AG08395 (cell line): ENCODE measurements around the gene CFDP1.
"Not testable (repeated sequence)": the region's sequence is repeated elsewhere in the genome, so short reads cannot be mapped to it uniquely, and the experiment has no call there.

ENCODE experiments used
- DNase-seq: peaks from one replicate; pipeline ENCODE4 v3.0.0; 2012; ENCODE audit warnings: mixed read lengths, low spot score

Gene CFDP1

GRCh38 chr16:75458439-75458838 lies 25.1 kb upstream of the CFDP1 start:
- DNase-seq, result no peak

- DNase-seq, result no peak
Observed at GRCh38 chr16:75458029-75458428, 24.7 kb upstream of the CFDP1 start.

- no peak for DNase-seq
Observed at GRCh38 chr16:75457485-75458021, 24.2 kb upstream of the CFDP1 start.

GRCh38 chr16:75456971-75457370 lies 23.7 kb upstream of the CFDP1 start:
- no peak for DNase-seq

- DNase-seq, result not testable (repeated sequence)
Observed at GRCh38 chr16:75456486-75456885, 23.2 kb upstream of the CFDP1 start.

- DNase-seq, result no peak
Observed at GRCh38 chr16:75455677-75456076, 22.4 kb upstream of the CFDP1 start.

- no peak for DNase-seq
Observed at GRCh38 chr16:75452464-75453190, 19.3 kb upstream of the CFDP1 start.

GRCh38 chr16:75446416-75446815 lies 13.1 kb upstream of the CFDP1 start:
- DNase-seq, result no peak

GRCh38 chr16:75445298-75445697 lies 12.0 kb upstream of the CFDP1 start:
- no peak for DNase-seq

GRCh38 chr16:75443298-75443697 lies 10.0 kb upstream of the CFDP1 start:
- peak; percentile 30 for DNase-seq

GRCh38 chr16:75433732-75434413 lies 570 bp upstream of the CFDP1 start:
- DNase-seq, result peak; percentile 72

- no peak for DNase-seq
Observed at GRCh38 chr16:75429621-75430403, 3.5 kb downstream of the CFDP1 start.

- peak; percentile 10 for DNase-seq
Observed at GRCh38 chr16:75426524-75426923, 6.8 kb downstream of the CFDP1 start.

GRCh38 chr16:75424105-75424762 lies 9.1 kb downstream of the CFDP1 start:
- not testable (repeated sequence) for DNase-seq

GRCh38 chr16:75423723-75424104 lies 9.6 kb downstream of the CFDP1 start:
- DNase-seq, result no peak

- DNase-seq, result no peak
Observed at GRCh38 chr16:75421820-75422126, 11.5 kb downstream of the CFDP1 start.

GRCh38 chr16:75420987-75421819 lies 12.1 kb downstream of the CFDP1 start:
- DNase-seq, result peak; percentile 29

- no peak for DNase-seq
Observed at GRCh38 chr16:75416904-75417565, 16.3 kb downstream of the CFDP1 start.

GRCh38 chr16:75415169-75415905 lies 18.0 kb downstream of the CFDP1 start:
- DNase-seq, result no peak

- no peak for DNase-seq
Observed at GRCh38 chr16:75413951-75414350, 19.4 kb downstream of the CFDP1 start.
